Activated CD4-positive, CD25-positive, alpha-beta regulatory T cell treated with anti-CD3 and anti-CD28 coated beads, Interleukin-2, amount 50 U/mL, for 16 hours (primary cell): Measurements from ENCODE around the gene SLMAP.

Experiments
- DNase-seq: peaks from one replicate; pipeline ENCODE4 v3.0.0-alpha.2; 2020; ENCODE audit warnings: low read depth, low spot score

SLMAP gene

DNA sequence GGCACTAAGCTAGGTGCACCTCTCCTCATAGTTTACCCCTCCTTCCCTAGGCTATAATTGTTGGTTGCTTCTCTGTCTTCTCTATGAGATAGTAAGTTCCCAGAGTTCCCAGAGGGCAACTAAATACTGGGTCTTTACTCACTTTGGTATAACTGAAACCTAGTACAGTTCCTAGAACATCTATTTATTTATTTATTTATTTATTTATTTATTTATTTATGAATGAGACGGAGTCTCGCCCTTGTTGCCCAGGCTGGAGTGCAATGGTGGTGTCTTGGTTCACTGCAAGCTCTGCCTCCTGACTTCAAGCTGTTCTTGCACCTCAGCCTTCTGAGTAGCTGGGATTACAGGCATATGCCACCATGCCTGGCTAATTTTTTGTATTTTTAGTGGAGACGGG, 181.0 kb downstream of the SLMAP start:
- no peak for DNase-seq

DNA sequence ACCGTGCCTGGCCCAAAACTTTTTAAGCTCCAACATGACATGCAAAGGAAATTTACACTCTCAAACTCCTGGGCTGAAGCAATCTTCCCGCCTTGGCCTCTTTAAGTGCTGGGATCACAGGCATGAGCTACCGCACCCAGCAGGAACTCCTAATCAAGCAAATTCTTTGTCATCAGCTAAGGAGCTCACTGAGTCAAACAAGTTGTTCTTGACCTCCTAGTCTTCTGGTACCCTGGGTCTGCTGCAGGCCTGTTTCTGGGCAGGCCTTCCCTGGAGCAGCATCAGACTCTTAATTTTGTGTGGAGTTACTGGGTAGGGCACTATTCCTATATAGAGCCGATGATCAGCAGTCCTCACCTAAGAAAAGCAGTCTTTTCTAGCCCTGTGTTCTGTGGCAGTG, 183.7 kb downstream of the SLMAP start:
- DNase-seq: no peak

DNA sequence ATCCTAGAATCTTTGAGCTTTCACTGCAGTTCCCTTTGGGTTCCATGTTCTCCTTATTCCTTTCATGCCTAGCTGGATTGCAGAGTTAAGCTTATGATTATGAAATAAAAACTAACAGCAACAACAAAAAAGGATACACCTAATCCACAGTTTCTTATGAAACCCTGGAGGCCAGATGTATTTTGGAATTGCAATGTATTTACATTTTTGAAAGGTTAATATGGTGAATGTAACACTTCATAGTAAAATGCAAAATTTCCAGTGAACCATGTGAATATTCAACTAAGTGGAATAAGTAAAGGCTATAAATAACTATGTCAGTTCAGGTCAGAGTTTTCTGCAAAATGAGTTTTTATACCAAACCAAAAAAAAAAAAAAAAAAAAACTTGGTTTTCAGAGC, 186.3 kb downstream of the SLMAP start:
- no peak for DNase-seq

DNA sequence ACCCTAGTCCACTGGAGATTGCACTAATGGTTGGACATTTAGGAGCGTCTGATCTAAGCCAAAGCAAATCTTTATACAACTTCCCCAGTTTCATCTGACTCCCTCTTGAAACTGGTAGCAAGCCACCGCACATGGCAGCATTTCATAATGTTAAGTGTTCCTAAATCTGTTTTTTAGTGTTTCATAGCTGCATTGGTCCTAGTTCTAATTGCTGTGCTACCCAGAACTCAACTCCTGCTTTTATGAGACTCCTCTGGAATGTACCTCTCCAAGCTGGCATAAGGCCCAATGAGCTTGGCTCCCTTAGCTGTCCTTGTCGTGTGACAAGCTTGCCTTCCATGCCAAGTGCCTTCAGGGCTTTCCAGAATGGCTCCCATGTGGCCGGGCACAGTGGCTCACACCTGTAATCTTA, 186.8 kb downstream of the SLMAP start:
- no peak for DNase-seq

DNA sequence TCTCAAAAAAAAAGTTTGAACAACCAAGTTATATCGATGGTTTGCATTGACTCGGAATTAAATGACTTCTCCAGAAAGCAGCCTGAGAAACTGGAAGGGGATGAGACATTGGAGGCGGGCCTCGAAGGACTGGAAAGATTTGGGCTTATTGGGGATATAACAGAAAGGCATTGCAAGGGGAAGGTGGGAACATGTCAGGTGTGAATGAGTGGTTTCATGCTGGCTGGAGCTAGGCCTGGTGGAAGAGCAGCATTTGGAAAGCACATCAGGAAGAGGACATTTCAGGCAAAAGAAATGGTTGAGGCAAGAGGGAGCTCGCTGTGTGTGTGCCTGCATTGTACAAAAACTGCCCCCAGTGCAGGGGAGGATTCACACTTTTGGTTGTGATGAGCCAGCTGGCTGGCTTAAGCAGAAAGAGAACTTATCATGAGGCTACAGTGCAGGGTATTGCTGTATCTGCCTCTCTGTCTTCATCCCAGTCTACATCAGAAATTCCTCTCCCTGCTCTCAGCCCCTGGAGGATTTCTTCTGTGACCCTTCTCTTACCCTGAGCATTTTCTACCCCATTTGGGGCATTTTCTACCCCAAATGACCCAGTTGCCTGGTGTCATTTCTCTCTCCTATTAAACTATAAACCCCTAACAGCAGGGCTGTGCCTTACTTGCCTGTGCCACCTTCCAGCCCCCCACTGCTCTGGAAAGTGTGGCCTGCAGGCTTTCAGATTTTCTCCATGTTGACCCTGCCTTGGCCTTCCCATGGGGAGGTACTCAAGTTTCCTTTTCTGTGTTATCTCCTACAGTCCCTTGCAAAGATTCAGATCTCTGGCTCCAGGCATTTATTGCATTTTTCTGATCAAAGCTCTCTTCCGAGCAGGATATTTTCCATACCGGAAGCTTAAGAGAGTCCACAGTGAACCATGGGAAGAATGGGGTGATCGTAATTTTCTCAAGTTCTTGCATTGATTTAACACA, 187.7 kb downstream of the SLMAP start:
- DNase-seq: no peak

DNA sequence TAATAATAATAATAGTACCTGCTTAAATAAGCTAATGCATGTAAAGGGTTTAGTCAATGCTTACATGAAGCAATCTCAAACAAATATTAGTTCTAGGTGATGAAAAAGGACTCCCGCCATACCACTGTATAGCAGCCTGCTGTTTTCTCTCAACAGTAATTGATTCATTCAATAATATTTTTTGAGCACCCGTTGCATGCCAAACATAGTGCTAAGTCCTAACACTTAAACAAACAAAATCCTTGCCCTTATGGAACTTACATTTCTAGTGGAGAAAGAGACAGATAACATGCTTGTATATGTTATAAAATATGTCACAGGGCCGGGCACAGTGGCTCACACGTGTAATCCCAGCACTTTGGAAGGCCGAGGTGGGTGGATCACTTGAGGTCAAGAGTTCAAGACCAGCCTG, 190.9 kb downstream of the SLMAP start:
- no peak for DNase-seq

DNA sequence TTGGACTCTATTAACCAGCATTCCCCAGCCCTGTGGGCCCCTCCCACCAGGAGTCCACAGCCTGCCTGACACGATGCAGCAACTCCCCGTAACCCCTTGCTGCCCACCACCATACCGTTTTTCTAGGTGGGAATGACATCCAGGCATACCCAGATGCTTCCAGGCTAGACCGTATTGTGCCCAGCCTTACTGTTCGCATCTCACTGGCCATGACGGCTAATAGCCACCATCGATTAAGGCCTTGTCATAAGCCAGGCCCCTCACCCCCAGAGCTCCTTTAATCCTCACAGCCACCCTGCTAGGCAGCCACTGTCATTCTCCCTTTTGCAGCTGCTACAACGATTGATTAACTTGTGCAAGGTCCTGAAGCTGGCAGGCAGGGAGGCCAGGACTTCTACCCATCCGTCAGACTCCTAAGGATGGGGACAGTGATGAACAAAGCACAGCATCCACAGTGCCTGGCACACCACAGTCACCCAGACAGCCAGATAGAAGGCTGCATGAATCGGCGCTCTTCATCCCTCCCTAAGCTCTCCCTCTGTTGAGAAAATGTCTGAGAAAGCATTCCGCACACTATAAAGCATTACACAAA, 192.1 kb downstream of the SLMAP start:
- DNase-seq: no peak

DNA sequence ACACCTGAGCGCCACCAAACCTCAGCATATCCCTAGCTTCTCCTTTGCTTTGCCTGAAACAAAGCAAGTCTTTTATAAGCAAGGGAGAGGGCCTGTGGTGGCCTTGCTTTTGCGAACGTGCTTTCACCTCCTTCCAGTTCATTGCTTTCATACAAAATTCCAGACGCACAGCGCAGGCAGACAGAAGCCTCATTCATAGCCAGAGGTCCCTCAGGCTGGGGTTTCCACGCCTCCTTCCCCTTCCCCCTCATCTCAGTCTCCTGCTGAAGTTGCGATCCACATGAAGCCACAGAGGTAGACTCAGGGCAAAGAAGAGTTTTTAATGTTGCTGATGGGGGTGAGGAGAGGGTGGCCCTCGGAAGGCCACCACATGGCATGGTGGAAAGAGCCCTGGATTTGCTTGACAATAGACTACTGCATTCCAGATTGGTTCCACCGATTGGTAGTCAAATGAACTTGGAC, 192.7 kb downstream of the SLMAP start:
- DNase-seq: no peak

DNA sequence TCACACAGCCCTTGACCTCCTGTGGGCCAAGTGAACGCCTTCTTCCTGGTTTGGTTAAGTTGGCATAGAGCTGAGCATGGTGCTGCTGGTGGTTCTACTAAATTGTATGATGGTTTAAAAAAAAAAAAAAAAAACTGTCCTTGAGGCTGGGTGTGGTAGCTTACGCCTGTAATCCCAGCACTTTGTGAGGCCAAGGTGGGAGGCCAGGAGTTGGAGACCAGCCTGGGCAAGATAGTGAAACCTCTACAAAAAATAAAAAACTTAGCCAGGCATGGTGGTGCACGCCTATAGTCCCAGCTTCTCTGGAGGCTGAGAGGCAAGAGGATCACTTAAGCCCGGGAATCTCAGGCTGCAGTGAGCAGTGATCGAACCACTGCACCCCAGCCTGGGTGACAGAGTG, 193.2 kb downstream of the SLMAP start:
- no peak for DNase-seq

DNA sequence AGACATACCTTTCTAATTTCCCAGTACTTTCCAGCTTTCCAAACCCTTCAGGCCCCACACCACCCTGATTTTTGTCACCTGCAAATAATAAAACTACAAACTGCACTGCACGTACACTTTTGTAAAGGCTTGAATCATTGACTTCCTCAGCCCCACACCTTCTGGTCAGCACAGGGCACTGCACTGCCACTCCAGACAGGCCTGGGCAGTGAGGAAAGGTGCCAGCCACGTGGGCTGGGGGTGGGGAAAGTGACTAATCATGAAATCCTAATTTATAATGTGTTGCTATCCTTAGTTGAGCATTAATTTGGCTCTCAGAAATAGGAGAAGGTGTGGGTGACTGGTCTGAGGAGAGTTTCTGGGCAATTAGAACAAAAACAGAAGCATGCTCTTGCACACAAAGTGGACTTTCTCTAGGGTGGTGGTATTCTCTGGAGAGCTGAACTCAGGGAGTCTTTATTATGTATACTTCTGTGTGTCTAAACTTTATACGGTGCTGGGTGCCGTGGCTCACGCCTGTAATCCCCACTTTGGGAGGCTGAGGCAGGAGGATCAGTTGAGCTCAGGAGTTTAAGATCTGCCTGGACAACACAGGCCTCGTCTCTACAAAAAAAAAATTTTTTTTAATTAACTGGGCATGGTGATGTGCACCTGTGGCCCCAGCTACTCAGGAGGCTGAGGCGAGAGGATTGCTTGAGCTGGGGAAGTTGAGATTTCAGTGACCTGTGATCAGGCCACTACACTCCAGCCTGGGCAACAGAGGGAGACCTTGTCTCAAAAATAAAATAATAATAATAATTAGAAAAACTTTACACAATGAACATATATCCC, 193.9 kb downstream of the SLMAP start:
- no peak for DNase-seq

DNA sequence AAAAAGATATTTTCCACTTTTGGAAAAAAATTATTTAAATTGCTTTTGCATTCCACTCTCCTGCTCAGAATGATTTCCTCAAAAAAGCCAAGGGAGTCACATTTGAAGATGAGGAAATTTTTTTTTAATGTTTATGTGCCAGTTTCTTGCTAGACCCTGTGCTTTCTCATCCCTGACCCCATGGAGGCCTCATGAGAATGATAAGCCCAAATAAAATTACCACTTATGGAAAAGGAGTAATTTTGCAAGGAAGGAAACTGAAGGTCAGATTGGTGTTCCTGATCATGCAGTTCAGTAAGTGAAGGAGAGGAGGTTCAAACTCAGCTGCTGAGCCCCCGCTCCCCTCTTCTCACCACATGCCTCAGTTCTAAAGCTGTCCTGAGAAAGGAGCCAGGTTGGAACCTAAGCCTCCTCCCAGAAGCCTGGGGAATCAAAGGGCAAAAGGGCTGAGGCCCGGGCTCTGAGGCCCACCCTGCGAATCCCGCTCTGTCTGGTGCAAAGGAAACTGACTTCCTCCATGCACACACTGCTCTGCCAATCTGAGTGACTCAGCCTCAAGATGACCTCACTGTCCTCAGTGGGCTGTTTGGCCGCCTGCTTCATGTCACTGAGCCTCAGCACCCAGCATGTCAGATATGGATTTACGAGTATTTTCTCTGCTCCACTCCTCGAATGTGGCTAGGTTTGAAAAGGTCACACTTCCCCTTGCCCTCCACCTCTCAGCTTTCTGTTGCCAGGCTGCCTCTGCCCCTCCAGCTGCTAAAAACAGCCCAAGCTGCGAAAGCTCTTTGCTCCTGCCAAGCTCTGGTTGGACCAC, 195.2 kb downstream of the SLMAP start:
- no peak for DNase-seq

DNA sequence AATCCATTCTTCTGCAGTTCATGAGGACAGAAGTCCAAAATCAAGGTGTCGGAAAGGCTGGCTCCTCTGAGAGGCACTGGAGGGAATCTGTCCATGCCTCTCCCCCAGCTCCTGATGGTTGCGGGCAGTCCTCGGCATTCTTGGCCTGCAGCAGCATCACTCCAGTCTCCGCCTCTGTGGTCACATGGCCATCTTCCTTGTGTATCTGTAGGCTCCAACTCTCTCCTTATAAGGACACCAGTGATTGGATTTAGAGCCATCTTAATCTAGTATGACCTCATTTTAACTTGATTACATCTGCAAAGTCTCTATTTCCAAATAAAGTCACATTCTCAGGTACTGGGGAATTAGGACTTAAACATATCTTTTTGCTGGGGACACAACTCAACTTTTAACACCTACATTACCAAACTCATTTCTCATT, 196.1 kb downstream of the SLMAP start:
- DNase-seq: no peak

DNA sequence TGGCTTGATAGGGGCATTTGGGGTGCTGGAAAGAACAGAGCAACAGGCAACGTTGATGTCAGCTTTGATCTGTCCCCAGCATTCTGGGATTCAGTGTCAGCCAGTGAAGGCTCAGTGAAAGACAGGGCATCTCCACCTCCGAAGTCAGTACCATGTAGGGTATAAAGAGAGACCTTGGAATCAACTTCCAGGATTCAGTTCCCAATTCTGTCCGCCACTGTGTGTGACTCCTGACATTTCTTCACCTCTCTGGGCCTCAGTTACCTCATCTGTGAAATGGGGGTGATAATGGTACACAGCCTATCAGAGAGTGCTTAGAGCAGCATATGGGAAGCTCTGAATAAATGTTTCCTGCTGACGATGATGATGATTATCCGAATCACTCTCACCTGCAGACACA, 196.5 kb downstream of the SLMAP start:
- no peak for DNase-seq

DNA sequence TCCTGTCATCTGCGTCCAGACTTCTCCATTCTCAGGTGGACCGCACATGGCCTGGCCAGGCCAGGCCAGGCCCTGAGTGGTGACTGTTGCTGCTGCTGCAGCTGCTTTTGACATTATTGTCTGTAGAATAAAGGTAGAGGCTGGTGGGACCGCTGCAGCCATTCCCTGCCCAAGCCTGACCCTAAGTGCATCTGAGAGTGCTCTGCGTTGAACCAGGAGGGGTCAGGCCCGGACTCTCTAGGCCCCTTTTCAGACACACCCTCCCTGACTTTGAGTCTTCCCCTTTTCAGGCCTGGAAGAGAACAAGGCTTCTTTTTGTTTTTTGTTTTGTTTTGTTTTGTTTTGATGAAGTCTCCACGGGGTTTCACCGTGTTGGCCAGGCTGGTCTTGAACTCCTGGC, 197.5 kb downstream of the SLMAP start:
- DNase-seq: no peak

DNA sequence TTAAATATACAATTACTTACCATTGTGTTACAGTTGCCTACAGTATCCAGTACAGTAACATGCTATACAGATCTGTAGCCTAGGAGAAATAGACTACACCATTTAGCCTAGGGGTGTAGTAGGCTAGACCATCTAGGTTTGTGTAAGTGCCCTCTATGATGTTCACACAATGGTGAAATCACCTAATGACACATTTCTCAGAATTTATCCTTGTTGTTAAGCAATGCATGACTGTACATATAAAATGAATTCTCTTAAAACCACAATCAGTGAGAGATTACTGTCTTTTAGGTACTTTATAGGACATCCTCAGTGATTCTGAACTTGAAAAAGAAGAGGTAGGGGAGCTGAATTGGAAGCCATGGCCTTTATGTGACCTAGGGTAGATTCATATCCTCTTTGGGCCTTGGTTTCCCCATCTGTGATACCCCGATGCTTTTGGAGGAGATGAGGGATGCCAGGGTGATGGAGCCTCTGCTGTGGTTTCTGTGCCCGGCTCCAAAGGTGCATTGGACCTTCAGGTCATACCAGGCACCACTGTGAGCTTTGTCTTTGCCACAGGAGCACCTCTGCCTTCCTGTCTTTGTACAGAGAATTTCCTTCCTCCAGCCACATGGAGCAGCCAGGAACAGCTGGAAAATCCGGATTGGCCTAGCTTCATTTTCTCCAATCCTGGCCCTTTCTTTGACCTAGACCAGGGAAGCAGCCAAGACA, 200.2 kb downstream of the SLMAP start:
- no peak for DNase-seq

DNA sequence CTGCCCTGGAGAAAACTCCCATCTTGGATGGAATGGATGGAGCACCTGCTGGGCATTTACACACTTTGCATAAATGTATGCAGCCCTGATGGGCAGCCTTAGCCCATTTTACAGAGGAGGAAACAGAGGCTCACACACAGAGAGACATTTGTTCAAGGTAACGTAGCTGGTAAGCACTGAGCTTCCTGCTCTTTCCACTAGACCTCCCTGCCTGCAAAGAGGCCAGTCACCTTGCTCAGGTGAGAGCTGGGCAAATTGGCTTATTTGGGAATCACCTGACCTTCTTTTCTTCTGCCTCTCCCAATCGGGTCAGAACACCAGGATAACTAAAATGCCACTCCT, 200.7 kb downstream of the SLMAP start:
- no peak for DNase-seq

DNA sequence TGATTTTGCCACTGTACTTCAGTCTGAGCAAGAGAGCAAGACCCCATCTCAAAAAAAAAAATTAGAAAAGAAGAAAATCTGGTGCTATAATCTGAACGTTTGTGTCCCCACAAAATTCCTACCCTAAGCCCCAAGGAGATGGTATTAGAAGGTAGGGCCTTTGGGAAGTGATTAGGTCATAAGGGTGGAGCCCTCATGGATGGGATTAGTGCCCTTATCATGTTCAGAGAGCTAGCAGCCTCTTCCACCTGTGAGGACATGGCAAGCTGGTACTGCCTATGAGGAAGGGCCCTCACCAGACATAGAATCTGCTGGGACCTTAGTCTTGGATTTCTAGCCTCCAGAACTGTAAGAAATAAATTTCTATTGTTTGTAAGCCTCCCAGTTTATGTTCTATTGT, 201.7 kb downstream of the SLMAP start:
- DNase-seq: no peak

DNA sequence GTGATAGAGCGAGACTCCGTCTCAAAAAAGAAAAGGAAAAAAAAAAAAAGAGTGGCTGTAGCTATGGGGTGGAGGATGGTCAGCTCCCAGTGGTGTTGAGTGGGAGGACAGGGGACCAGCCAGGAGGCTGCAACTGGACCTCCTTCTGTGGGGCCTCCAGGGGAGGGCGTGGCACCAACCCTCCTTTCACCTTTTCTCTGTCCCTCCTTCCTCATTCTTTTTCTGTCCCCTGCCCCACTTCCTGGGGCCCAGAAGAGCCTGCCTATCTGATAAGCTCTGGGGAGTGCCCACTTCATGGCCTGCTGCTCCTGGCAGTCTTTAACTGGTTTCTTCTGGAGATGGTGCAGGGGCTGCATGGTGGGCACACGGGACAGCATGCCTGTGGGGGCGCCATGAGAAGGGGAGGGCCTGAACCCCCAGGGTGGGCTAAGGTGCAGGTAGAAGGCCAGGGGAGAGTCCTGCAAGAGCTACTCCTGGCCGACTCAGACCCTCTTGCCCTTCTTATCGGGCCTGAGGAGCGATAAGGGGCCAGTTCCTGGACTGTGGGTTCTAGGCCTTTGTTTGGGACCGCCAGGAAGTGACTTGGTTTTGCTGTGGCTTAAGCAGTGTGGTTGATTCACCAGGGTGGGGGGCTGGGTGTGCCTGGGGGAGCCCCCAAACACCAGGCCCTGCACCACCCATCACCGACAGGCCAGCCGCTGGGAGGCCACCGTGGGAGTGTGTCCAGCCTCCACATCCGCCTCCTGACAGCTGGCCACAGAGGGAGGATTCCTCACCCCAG, 202.7 kb downstream of the SLMAP start:
- no peak for DNase-seq

DNA sequence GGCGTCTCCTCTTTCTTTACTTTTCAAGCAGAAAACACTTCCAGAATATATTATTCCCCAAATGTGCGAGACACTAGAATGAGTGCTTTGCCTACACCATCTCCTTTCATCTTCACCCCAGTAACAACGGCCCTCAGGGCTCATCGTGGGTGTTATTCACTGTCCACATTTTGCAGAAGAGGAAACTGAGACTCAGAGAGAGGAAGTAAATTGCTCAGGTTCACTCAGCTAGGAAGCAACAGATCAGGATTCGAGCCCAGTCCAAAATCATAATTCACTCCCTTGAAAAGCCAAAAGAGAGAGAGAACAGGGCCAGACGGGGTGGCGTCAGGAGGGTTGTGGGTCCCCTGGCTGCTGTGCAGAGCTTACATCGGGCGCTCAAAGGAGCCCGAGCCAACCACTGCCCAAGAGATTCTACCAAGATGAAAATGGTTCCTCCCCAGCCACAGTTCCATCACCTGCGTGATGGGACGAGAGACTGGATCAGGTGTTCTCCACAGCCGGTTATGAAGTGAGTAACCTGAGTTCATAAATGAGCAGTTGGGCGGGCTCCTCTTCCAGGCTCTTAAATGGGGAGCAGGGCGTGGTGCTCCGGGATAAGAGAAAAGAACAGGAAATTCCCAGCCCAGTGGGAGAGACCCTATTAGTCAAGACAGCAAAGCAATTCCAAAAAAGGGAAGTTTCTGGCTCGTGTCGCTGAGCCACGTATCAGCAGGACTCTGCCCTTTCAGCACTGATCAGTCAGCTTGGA, 203.5 kb downstream of the SLMAP start:
- DNase-seq: no peak
